IPS DF 4.7 (cell line): ENCODE data around the gene MUC20.
"Not testable (repeated sequence)": the region's sequence is repeated elsewhere in the genome, so short reads cannot be mapped to it uniquely, and the experiment has no call there.

Experiments used
- DNase-seq: peaks from one replicate; pipeline ENCODE4 v3.0.0-alpha.2; 2013; ENCODE audit warnings: low spot score; ENCODE audit errors: extremely low read depth

The MUC20 gene

DNA sequence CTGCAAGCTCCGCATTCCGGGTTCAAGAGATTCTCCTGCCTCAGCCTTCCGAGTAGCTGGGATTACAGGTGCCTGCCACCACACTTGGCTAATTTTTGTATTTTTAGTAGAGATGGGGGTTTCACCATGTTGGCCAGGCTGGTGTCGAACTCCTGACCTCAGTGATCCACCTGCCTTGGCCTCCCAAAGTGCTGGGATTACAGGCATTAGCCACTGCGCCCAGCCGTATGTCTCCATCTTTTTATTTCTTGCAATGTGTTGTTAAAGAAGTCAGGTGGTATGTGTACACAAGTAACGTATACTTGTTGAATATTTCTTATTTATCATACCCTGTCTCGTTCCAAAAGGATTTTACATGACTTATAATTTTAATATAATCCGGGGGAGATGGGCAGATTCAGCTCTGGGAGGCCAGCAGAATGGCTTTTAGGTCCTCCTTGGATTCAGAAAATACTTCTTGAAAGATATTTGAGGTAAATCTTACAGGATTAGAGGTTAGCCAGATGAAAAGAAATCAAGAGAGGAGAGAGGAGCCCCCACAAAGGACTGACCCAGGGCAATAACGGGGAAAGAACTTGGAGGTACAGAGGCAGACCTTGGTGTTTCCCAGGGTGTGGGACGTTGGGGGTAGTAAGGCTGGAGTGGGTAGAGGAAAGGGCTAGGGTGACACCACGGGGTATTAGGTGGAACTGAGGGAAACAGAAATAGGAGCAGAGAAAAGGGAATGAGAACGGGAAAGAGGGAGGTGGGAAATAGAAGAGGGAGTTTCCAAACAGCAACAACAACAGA lies 27.2 kb upstream of the MUC20 start:
- DNase-seq, result no peak

DNA sequence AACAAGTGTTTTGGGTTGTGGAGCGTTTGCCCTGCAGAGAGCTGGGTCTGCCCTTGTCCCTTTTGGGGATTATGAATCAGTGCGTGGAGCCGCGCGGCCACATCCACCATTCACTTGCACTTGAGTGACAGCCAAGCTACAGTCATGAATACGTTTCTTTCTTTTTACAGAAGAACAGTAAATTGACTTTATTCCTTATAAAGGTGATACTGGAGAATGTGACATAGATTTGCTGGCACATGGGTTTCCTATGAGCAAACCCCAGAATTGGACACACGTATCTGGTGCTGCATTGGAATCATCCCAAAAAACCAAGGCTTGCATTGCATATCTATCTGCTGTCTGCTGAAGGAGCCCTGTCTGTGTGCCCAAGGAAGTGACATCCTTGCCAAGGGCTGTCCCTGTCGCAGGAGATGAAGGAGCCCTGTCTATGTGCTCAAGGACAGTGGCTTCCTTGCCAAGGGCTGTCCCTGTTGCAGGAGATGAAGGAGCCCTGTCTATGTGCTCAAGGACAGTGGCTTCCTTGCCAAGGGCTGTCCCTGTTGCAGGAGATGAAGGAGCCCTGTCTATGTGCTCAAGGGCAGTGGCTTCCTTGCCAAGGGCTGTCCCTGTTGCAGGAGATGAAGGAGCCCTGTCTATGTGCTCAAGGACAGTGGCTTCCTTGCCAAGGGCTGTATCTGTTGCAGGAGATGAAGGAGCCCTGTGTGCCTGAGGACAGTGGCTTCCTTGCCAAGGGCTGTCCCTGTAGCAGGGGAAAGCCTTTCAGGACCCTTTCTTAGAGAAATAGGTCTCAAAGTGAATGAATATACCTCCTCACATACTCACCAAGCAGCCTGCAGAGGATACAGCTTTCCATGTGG lies 26.3 kb upstream of the MUC20 start:
- not testable (repeated sequence) for DNase-seq

DNA sequence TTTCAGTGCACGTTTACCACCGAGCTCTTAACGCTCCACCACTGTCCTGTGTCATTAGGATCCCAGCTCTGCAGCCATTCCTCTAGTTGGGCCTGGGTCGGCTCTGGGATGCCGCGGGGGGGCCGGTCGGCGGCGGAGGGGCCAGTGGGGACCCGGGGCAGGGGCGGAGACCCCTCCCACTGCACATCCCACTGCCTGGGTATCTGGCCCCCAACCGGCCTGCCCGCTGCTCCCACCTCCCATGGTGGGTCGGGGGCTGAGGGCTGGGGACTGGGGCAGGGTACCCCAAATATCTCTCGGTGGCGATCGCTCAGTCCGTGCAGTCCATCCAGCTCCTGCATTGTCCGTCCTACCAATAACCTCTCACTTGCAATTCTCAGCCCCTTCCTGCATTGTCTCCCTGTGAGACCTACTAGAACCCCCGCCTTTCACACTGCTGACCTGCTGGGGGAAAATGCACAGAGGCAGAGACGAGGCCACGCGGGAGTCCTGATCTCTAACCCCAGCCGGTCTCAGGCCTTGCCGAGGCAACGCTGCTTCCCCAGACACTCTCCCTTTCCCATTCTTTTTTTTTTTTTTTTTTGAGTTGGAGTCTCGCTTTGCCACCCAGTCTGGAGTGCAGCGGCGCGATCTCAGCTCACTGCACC lies 24.0 kb upstream of the MUC20 start:
- no peak for DNase-seq

DNA sequence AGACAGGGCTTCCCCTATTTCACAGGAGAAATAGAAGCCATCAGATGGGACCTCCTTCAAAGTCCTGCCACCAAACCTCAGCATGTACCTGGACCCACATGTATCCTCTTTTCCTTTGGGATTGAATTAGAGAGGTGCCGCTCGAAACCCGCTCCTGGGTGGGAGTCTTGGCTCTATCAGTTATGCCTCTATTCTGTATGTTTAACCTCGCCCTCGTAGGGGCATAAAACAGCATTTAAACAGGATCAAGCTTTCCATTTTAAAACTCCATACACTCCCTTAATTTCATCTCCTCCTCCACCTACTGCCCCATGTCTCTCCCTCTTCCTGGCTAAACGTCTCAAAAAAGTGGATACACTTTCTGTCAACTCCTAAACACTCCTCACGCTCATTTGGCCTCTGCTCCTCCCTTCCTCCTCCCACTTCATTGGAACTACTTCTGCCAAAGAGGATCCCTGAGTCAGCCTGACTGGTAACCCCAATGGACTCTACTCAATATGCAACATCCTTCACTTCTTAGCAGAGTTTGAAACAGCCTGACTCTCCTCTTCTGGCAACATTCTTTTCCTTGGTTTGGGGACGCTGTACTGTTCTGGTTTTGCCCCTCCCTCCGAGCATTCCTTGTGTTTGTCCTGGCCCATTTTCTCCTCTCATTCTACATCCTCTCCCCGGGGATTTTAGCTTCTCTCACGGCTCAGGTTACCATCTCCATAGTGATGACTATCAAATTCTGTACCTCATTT lies 23.0 kb upstream of the MUC20 start:
- no peak for DNase-seq

DNA sequence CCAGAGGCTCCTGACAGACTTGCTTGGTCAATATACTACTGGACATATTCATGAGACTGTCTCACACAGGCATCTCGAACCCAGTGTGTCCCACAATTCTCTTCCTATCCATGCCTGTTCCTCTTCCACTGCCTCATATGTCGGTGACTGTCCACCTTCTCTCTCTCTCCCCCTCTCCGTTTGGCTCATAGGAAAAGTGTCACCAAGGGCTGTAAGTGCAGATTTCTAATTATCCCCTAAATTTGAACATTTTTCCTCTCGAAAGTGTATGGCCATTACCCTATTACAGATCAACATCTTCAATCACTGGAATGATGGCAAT lies 22.5 kb upstream of the MUC20 start:
- no peak for DNase-seq

DNA sequence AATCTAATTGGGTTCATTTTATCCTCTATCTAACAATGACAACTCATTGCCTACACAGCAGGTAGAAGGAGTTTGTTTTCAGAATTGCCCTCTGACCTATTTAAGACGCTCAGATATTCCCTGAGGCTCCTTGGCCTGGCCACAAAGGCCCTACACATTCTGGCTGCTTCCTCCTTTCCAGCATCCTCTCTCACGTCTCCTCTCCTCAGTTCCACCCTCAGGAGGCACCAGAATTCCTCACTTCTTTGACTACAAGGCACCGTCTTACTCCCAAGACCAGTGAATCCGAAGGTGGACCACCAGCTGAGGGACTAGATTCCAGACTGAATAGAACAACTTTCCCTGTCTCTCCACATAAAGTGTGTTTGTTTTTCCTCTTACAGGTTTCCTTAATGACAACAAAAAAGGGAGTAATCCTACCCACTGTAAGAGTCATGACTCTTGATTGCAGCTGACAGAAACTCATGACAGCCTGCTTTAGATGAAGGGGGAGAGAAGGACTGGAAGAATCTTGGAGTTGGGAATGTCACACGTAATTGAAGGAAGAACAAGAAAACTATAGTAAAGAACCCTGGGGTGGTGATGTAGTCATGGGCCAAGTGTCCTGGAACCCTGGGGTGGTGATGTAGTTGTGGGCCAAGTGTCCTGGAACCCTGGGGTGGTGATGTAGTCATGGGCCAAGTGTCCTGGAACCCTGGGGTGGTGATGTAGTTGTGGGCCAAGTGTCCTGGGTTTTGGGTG lies 22.0 kb upstream of the MUC20 start:
- no peak for DNase-seq

DNA sequence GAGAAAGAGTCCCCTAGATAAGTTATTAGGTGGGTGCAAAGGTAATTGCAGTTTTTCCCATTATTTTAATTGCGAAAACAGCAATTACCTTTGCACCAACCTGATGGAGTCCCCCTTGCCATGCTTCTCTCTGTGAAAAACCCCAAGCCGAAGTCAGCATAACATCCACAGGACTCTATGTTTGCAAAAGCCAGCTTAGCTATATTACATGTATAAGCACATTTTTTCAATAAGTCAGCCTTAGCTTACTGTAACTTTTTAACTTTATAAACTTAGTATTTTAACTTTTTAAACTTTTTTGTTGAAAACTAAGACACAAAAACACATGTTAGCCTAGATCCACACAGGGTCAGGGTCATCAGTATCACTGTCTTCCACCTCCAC lies 21.4 kb upstream of the MUC20 start:
- DNase-seq, result no peak

DNA sequence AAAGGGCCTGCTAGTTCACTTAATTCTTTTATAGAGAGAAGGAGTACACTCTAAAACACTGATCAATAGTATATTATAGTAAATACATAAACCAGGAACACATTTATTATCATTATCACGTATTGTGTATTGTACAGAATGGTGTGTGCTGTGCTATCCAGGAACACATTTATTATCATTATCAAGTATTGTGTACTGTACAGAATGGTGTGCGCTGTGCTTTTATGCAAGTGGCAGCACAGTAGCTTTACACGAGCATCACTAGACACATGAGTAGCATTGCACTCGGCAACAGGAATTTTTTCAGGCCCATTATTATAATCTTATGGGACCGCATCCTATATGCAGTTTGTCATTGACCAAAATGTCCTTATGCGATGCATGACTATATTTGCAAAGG lies 20.9 kb upstream of the MUC20 start:
- DNase-seq, result no peak

DNA sequence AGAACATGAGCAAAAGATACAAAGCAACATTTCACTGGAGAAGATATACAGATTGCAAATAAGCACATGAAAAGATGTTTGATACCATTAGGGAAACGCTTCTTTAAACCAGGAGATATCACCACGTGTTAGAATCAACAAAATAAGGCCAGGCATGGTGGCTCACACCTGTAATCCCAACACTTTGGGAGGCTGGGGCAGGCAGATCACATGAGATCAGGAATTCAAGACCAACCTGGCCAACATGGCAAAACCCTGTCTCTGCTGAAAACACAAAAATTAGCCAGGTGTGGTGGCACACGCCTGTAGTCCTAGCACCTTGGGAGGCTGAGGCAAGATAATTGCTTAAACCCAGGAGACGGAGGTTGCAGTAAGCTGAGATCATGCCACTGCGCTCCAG lies 20.5 kb upstream of the MUC20 start:
- no peak for DNase-seq

DNA sequence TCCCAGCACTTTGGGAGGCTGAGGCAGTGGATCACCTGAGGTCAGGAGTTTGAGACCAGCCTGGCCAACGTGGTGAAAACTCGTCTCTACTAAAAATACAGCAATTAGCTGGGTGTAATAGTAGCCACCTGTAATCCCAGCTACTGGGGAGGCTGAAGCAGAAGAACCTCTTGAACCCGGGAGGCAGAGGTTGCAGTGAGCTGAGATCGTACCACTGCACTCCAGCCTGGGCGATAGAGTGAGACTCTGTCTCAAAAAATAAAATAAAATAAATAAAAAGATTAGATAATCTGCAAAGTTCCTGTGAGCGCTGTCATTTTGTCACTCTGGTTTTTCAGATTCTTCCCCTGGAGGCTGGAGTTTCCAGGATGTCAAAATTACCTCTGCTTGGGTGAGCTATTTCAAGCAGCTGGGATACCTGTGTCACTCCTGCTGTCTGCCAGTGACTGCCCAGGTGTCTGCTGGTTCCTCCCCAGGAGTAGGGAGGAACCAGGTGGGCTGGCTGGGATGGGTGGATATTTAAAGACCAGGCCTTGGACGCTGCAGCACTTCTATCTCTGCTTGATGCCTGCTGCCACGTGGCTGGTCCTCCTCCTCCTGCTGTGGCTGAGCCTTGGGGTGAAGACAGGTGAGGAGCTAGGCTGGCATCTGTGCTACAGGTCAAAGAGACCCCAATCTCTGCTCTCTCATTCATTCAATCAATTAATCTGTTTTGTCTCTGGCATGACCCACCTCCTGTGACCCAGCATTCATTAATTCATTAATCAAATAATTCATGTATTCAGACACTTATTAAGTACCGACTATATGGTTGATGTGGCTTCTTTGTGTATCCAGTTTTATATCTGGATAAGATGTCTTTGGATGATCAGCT lies 19.5 kb upstream of the MUC20 start:
- DNase-seq, result no peak

DNA sequence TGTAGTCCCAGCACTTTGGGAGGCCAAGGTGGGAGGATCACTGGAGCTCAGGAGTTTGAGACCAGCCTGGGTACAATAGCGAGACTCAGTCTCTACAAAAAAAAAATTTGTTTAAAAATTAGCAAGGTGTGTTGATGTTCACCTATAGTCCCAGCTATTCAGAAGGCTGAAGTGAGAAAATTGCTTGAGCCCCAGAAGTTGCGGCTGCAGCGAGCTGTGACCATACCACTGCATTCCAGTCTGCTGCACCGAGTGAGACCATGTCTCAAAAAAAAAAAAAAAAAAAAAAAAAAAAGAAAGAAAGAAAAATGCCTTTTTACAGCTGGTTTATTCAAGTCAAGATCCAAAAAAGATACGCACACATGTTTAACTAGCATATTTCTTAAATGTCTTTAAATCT lies 17.0 kb upstream of the MUC20 start:
- no peak for DNase-seq

DNA sequence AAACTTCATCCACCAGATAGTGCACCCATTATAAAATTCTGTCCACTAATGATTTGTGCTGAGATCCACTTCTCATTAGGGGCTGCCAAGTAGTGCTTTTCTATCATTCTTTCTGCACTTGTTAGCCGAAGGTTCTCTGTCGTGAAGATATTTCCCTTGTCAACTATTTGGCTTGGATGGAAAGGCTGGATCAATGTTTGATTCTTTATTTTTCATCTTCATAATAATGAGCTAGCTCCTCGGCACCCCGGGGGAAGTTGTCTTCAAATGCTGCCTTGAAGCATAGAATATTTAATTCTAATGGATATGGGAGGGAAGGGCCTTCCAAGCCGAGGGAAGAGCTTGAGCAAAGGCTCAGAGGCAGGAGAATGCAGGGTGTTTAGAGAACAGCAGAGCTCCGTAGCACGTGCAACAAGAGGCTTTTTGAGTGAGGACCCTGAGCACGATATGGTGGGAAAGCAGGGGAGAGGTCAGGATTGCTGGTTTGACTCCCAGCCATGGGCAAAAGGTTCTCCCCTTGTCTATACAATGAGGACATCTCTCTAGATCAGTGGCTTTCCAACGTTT lies 16.3 kb upstream of the MUC20 start:
- DNase-seq, result no peak

DNA sequence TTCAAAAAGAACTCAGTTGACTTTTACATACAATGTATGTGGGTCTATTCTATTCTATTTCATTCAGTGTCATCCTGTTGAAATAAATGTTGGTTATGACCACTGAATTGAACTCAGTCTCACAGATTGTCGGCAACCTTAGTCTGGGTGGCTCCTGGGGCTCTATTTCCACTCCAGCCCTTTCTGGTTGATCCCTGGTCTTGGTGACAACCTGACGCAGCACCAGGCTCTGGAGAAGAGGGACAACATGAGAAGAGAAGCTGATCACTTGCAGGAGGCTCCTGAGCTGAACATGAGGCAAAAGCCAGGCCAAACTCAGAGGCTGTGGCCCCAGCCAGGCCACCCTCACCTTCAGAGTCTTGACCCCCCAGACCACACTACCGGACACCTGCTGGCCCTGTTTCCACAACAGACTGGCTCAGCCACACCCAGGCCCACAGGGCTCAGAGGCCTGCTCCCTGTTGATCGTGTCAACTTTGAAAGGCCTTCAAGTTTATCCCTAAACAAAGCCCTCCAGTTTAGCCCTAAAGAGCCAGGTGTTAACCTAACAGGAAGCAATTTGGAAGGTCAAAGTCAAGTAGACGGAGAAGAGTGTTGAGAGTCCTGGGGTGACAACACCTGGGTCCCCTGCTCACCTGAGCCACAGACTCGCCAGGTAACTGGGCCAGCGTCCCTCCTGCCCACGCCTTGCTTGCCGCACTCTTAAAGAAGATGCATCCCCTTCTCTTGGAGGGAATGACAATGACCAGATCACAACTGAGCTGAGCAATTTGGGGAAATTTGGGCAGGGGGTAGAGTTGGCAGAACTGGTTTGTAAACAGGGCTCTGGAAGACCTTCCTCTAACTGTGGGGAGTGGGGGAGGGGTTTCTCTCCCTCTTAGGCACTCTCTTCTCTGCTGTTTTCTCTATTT lies 15.4 kb upstream of the MUC20 start:
- DNase-seq, result no peak

DNA sequence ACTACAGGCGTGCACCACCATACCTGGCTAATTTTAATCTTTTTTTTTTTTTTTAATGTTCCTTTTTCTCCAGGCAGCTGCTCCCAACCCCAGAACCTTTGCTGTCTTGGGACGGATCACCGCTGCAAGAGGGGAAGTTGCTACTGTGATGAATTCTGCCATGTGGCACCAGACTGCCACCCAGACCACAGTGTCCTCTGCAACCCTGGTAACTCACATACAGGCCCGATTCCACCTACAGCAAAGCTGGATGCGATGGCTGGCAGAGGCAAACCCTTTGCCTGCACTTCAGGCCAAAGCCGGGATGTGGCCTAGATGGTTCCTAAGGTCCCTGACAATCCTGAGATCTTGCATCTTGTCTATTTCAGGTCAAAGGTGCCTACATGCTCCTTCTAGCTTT lies 12.7 kb upstream of the MUC20 start:
- DNase-seq, result no peak

DNA sequence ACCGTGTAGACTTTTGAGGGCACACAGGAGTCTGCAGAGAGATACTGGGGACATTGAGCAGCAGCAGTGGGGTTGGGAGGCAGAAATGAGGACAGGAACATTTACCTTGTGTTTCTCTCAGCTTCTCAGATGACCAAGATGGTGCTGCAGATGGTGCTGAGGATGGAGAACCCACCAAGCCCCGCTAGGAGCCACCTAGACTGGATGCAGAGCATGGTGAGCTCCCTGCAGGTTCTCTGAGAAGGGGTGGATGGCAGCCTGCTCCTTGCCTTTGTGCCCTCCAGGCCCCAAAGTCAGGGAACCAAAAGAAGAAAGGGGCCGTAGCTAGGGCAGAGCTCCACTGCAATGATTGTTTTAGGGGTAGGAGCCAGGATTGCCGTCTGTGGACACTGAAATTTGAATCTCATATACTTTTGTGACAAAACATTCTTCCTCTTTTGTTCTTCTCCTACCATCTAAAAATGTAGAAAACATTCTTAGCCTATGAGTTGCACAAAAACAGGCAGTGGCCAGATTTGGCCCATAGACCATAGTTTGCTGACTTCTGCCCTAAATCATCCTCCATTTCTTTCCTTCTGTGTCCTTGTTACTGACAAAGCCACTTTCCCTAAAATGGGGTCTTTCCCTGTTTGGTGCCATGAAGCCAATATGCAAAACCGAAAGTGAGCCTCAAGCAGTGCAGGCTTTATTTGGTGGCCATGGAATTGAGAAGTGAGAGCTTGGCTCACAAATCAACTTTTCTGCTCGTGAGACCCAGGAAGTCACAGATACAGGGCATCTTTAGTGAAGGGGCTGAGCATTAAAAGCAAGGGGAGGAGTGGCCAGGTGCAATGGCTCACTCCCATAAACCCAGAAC lies 11.9 kb upstream of the MUC20 start:
- DNase-seq, result no peak

DNA sequence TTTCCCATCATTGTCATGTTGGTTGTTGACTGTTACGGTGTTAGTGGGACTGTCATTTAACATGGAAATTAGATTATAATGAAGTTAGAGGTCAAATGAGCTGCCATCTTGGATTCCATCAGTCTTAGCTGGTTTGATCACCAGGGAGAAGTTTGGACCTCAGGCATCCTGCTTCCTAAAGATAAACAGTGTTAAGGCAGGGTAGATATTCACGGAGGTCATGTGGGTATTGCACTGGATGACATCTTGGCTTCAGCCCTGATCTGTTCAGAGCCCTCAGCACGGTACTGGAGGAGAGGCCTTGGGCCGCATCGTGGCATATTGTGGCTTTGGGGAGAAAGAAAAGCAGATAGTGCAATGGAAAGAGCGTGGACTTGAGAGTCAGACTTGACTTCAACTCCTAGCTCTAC lies 11.1 kb upstream of the MUC20 start:
- DNase-seq, result no peak

DNA sequence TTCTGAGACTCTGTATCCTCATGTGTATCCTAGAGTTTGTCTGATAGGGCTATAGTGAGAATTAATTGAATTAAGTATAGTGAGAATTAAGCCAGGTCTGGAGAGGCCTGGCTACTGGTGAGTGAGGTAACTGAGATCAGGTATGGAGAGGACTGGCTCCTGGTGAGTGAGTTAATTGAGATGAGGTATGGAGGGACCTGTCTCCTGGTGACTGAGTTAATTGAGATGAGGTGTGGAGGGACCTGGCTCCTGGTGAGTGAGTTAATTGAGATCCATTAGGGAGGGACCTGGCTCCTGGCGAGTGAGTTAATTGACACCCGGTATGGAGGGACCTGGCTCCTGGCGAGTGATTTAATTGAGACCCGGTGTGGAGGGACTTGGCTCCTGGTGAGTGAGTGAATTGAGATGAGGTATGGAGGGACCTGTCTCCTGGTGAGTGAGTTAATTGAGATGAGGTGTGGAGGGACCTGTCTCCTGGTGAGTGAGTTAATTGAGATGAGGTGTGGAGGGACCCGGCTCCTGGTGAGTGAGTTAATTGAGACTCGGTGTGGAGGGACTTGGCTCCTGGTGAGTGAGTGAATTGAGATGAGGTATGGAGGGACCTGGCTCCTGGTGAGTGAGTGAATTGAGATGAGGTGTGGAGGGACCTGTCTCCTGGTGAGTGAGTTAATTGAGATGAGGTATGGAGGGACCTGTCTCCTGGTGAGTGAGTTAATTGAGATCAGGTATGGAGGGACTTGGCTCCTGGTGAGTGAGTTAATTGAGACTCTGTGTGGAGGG lies 10.5 kb upstream of the MUC20 start:
- DNase-seq, result not testable (repeated sequence)
